Iris pigment epithelial cell (primary cell): ENCODE measurements around the gene RABL6.
"Not testable (repeated sequence)": the region's sequence is repeated elsewhere in the genome, so short reads cannot be mapped to it uniquely, and the experiment has no call there.

Experiments used
- DNase-seq: peaks from one replicate; pipeline ENCODE4 v3.0.0-alpha.2; 2011; ENCODE audit warnings: low read depth

Gene RABL6

DNA sequence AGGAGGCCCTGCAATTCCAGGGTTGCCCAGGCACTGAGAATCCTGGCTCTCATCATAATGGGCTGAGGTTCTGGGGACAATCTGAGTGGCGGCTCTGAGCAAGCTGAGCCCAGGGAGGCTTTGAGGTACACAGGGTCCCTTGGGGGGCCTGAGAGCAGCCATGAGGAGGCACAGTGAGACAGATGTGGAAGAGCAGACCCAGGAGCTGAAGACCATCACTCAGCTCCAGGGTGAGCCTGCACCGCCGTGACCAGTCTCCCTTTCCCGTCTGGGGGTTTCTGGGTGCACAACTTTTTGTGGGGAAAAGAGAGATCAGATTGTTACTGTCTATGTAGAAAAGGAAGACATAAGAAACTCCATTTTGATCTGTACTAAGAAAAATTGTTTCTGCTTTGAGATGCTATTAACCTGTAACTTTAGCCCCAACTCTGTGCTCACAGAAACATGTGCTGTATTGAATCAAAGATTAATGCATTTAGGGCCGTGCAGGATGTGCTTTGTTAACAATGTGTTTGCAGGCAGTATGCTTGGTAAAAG, 11.4 kb upstream of the RABL6 start, which contains the start of gene CCDC183:
CCDC183 (plus strand) TSS at position 101 of the 537 bp plus-strand sequence; CDS start at position 161, 60 bp downstream.
- no peak for DNase-seq

DNA sequence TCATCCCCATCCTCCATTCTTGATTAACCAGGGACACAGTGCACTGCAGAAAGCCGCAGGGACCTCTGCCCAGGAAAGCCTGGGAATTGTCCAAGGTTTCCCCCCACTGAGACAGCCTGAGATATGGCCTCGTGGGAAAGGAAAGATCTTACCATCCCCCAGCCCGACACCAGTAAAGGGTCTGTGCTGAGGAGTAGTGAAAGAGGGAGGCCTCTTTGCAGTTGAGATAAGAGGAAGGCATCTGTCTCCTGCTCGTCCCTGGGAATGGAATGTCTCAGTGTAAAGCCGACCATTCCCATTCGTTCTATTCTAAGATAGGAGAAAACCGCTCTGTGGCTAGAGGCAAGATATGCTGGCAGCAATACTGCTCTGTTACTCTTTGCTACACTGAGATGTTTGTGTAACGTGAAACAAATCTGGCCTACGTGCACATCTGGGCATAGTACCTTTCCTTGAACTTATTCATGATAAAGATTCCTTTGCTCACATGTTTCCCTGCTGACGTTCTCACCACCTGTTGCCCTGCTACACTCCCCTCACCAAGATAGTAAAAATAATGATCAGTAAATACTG, 10.9 kb upstream of the RABL6 start:
- DNase-seq = peak; percentile 54

DNA sequence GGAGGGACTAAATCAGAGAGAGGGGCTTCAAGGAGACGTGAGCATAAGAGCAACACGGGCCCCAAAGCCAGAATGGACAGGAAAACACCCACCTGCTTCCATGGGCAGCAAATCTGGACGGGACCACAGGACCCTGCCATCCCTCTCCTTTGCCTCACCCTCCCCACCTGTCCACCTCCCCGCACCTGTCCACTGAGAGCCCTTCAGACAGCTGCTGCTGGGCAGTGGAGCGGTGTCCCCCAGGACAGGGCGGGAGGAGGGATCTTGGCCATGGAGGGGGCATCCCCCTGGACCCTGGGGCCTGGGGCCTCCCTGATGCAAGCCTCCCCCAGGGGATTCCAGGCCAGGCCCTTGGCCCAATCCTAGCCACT, 9.1 kb upstream of the RABL6 start:
- DNase-seq = no peak

DNA sequence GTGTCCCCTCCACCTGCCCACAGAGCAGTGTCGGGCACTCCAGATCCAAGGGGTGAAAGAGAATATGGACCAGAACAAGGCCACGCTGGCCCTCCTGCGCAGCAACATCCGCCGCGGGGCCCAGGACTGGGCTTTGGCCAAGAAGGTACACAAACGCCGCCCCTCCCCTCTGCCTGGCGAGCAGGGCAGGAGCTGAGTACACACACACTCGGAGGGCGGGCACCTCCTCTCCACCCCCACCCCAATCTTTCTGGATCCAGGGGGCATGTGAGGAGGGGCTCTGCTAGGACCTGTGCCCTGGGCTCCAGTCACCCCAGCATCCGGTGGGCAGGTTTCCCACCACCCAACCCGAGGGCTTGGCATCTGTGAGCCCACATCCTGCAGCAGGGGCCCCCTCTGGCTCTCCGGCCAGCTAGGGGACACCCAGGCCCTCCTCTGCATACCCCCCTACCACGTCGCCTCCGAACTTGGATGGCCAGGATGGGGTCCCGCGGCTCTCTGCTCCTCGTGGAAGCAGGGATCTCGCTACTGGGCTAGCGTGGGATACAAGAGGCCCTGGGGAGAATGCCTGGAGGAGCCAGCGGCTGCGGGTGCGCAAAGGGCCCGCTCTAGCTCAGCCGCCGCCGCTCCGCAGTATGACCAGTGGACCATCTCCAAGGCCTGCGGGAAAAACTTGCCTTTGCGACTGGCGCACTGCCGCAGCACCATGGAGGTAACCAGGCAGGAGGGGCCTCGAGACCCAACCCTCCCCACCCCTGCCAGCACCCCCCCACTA, 8.5 kb upstream of the RABL6 start:
- no peak for DNase-seq

DNA sequence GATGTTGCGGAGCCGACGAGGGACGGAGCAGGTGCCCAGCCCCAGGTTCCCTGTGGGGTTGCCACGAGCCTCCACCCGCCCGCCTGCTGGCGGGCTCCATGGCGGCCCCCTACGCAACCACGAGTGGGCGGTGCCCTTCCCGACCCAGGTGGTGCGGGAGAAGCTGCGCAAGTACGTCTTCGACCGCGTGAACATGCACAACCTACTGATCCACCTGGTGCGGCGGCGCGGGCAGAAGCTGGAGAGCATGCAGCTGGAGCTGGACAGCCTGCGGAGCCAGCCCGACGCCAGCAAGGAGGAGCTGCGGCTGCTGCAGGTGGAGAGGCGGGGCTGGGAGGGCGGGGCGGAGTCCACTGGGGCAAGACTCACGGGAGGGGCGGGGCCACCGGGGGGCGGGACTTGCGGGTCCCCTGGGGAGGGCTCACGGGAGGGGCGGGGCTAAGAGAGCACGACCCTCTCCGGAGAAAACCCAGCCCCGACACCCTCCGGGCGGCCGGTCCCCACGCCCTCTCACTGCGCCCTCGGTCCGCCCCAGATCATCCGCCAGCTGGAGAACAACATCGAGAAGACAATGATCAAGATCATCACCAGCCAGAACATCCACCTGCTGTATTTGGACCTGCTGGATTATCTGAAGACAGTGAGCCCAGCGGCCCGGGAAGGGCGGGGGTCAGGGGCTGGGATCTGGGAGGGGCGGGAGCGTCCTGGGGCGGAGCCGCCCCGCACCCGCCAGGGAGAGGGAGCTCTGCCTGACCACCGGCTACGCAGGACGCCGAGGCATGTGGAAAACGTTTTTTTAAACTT, 7.7 kb upstream of the RABL6 start:
- DNase-seq = peak; percentile 44

DNA sequence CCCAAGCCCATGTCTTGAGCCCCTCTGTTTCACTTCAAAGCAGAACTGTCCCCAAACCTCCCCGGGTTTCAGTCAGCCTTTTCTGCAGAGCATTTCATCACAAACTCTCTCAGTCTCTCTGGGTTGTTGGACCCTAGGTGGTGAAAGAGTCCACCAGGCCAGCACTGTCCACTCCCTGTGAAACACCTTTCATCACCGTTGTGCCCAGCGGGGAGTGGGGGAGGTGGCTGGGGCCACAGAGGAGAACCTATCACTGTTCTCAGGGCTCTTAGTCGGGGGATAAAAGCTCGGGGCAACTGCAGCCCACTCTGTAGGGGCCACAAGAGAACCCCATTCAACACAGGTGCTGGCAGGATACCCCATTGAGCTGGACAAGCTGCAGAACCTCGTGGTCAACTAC, 5.4 kb upstream of the RABL6 start:
- DNase-seq = no peak

DNA sequence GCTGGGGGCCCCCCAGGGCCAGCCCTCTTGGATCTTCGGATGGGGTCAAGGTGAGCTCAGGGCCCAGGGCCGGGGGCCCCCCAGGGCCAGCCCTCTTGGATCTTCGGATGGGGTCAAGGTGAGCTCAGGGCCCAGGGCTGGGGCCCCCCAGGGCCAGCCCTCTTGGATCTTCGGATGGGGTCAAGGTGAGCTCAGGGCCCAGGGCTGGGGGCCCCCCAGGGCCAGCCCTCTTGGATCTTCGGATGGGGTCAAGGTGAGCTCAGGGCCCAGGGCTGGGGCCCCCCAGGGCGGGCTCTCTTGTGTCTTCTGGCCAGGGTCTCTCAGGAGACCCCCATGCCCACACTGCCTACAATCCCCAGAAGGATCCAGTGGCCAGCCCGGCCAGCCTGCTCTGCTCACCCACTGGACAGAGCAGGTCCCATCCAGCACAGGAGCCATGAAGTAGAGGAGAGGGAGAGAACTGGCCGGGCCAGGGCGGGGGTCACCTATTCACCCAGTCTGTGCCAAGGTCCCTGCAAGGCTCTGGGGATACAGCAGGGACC, 4.7 kb upstream of the RABL6 start:
- not testable (repeated sequence) for DNase-seq

DNA sequence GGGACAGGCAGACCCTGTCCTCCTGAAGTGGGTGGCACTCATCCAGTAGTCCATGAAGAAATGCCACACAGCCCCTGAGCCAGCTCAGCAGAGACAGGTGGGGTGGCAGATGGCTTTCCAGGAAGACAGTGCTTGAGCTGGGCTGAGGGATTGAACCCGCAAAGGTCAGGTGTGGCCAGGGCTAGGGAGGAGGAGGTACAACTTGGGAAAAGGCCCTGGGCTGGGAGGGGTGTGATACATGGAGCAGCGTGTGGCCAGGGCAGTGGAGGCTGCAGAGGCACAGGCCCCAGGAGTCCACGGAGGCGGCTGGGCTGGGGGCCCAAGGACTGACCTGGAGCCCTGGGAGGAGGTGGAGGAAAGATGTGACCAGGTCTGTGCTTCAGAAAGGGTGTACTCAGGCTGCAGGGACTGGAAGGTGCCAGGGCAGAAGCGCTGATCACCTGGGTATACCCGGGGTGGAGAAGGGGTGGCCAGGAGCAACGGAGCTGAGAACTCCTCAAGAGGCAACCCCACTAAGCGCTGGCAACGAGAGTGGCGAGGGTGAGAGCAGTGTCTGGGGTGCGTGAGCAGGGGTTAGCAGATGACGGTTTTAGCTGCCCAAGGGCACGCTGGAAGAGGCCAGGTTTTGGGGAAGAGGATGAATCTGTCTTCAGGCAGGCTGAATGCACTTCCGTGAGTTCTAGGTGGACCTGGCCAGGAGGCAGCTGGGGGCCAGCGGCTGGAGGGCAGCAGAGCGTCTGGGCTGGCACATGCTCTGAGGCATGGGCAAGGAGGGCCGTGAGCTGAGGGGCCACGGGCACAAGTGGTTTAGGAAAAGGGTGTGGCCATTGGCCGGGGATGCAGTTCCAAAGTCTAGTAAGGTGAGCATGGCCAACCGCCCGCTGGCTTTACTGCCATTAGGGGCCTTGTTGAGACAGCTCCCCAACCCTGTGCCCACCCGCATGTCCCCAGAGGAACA, 3.9 kb upstream of the RABL6 start:
- no peak for DNase-seq

DNA sequence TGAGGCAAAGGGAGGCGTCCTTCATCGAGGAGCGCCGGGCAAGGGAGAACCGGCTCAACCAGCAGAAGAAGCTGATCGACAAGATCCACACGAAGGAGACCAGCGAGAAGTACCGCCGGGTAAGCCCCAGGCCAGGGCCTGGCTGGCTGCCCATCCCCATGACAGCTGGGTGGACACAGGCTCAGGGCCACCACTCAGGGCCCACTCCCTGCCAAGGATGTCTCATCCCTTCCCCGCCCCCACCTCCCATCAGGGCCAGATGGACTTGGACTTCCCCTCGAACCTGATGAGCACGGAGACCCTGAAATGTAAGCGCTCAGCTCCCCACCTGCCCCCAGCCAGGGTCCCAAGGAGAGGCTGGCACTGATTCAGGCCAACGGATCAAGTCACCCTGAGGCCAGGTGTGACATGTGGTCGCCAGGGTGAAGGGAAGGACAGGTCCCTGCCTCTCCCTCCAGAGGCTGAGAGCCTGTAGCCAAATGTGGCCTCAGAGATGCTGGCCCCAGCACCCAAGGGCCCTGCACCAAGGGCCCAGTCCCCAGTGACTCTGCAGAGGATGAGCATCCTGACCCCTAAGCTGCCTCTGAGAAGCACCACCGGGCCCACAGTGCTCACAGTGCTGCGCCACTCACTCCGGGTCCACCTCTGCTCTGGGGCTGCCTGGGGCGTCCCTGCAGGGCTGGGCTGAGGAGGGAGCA, 3.1 kb upstream of the RABL6 start:
- DNase-seq = no peak

DNA sequence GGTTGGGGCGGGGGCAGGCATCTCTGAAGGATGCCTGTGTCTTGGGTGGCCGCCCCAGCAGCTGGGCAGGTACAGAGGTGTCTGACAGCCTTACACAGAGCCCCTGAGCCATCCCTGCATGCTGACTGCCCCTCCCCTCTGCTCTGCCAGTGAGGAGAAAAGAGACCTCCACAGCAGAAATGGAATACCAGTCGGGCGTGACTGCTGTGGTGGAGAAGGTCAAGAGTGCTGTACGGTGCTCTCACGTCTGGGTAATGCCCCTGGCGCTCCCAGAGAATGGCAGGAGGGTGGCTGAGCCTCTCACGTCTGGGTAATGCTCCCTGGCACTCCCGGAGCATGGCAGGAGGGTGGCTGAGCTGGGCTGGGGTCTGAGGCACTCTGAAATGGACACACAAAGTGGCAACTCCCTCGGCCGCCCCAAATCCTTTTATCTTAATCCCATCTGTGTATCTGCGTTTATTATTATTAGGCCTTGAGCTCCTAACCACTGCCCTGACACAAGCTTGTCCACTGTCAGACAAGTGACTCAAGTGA, 2.5 kb upstream of the RABL6 start:
- DNase-seq = no peak

DNA sequence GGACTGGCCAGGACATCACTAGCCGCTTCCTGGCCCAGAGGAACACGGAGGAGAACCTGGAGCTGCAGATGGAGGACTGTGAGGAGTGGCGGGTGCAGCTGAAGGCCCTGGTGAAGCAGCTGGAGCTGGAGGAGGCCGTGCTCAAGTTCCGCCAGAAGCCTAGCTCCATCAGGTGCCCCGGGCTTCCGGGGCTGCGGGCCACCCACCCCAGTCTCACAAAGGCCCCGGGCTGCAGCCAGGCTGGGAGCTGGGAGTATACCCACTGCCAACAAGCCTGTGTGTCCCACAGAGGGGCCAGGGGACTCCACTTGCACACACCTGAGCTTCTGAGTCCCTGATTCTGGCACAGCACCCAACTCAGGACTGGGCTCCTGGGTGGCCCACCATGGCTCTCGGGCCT, 1.7 kb upstream of the RABL6 start:
- DNase-seq = no peak

DNA sequence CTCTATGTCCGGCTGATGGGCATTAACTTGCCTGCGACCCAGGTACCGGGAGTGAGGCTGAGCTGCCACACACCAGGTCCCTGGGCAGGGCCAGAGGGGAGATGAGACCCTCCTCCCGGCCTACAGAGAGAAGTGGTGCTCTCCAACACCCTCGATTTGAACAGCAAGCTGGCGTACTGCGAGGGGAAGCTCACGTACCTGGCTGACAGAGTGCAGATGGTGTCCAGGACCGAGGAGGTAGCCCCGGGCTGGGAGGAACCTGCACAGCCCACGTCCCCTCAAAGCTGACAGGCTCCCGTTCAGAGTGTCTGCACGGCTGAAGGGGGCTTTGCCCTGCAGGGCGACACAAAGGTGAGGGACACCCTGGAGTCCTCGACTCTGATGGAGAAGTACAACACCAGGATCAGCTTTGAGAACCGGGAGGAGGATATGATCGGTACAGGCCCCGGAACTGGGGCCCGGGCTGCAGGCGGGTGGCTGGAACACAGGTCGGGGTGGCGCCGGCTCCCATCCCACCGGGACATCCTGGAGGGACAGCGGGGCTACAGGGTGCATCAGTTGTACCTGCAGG, 1.0 kb upstream of the RABL6 start:
- DNase-seq = no peak

DNA sequence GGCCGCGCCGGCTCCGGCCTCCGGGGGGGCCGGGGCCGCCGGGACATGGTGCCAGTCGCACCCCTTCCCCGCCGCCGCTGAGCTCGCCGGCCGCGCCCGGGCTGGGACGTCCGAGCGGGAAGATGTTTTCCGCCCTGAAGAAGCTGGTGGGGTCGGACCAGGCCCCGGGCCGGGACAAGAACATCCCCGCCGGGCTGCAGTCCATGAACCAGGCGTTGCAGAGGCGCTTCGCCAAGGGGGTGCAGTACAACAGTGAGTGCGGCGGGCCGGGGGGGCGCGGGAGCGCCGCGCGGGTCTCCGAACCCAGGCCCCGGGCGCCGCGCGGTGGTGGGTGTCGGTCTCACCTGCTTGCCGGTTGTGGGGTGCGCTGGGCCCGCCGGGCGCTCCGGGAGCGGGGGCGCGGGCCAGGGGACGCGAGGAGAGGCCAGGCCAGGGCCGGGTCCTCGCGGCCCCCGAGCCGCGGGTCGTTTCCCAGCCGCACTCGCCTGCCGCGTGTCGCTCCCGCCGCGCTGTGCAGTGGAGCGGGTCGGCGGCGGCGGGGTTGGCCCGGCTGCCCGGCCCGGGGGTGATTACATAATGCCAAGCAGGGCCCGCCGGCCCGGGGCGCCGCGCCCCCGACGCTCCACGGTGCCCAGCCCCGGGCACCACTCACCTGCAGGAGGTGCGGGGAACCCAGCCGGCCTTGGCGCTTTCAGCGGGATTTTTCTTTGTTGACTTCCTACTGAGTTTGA, 492 bp downstream of the RABL6 start:
- DNase-seq = peak; percentile 25

DNA sequence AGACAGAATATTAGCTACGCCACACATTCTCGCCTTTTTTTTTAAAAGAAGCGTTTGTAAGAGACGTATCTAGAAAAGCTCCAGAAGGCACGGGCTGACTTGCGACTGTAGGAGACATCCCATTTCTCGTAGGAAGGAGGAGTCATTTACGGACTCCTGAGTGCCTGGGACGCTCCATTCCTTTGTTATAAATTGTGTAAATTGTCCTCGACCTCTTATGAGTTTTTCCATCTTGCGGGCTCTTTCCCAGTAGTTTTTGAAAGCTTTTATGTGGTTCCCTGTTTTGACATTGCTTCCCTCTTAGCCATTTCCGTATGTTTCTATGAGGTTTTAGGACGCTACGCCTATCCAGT, 1.0 kb downstream of the RABL6 start:
- peak; percentile 57 for DNase-seq

DNA sequence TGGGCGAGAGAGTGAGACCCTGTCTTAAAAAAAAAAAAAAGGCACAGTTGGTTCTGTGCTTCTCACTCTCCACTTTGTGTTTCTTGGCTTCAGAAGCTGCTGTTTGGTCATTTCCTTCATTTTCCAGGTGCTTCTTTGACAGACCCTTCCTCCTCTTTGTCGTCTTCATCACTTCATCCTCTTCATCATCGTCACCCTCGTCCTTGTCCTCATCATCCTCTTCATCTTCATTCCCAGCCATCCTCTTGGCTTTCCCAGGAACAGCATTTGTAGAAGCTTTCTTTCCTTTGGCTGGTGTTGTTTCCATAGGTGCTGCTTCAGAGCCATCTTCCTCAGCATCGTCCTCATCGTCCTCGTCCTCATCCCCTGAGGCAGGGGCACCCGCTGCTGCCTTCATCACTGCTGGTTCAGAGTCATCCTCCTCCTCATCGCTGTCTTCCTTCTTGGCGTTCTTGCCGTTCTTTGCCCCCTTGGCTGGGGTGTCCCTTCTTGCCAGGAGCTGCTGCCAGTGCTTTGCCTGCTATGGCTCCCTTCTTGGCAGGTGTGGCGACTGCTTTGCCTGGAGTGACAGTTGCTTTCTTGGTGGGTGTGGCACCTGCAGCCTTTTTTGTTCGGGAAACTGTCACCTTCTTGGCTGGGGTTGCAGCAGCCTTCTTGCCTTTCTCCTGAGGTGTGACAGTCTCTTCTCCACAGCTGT, 7.1 kb downstream of the RABL6 start:
- no peak for DNase-seq

DNA sequence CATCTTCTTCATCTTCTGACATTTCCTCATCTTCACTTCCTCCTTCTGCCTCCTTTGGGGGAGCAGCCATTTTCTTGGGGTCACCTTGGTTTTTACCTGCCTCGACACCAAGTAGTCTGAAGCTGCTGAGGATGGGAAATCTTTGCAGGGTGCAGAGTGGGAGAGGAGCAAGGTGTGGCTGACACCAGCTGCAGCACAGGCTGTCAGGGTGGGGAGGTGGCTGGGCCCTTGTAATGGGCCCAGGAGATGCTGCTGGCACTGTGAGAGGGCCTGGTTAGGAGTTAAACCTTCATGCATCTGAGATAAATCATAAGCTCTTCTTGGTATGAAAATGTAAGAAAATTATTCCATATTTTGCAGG, 7.7 kb downstream of the RABL6 start:
- no peak for DNase-seq

DNA sequence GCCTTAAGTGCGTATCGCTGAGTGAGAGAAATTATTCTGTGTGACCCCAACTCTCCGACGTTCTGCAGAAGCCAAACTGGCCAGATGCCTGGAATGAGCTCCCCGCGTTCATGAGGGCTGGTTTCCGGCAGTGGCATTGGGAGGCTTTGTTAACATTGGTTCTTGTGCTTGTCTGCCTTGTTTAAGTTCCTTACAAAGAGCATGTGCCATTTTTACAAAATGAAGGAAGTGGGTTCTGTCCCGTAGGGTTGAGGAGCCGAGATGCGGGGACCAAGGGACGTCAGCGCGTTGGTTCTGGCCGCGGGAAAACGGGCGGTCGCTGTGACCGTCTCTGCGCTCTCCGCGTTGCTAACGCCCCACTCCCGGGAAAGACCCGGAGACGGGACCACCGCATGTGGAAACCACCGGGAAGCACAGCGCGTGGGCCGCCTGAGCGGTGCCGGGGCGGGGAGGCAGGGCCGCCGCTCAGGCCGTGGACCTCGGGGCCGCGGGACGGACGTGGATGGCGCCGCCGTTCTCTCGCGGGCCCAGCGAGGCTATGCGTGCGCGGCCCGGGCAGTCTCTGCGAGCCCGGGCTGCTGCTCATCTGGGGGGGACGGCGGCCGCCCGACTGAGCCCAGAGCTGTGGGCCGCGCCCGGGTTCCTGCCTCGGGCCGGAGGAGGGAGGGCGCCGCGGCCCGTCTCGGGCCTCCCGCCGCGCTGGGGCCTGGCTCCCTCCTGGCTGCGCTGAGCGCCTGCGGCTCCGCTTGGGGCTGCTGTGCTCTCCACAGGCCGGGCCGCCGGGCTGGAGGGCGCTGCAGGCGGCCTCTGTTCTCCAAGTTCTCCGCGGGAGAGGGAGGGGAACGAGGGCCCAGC, 13.4 kb downstream of the RABL6 start:
- DNase-seq = peak; percentile 53
